SK-N-MC (cell line): ENCODE measurements around the gene C22orf42.

ENCODE experiments used
- EZH2 ChIP-seq: fragments of 200-600 bp; sonication (generic); IDR thresholded peaks from one replicate; pipeline ENCODE4 v1.6.1; 2017; ENCODE audit warnings: antibody characterized with exemption
- POLR2AphosphoS5 ChIP-seq: IDR thresholded peaks from 2 replicates; pipeline ENCODE4 v1.6.1; 2012; ENCODE audit warnings: mild to moderate bottlenecking, low read depth, low read length, borderline replicate concordance

- no peak for TF ChIP-seq EZH2
- TF ChIP-seq POLR2AphosphoS5 = no peak
Observed at GRCh38 chr22:32132126-32132525, 27.0 kb downstream of the C22orf42 start.
